IPS-18c (cell line): ENCODE results near the gene GSE1.

Experiments
- H3K4me3 ChIP-seq: 2 replicates; pipeline ENCODE4 v1.7.0; 2013; ENCODE audit warnings: low read depth, mild to moderate bottlenecking, low read length, moderate library complexity; ENCODE audit not compliant: insufficient read depth
- H3K9me3 ChIP-seq: one replicate; pipeline ENCODE4 v1.6.1; 2013; ENCODE audit warnings: mild to moderate bottlenecking, low read length, moderate library complexity; ENCODE audit not compliant: control insufficient read depth, insufficient read depth

GSE1 gene

GRCh38 chr16:85571813-85572619, 41.1 kb upstream of the GSE1 start:
- no peak overlapping the region for H3K4me3 ChIP-seq
- no peaks in the 10 kb centered on the region for H3K9me3 ChIP-seq

DNA sequence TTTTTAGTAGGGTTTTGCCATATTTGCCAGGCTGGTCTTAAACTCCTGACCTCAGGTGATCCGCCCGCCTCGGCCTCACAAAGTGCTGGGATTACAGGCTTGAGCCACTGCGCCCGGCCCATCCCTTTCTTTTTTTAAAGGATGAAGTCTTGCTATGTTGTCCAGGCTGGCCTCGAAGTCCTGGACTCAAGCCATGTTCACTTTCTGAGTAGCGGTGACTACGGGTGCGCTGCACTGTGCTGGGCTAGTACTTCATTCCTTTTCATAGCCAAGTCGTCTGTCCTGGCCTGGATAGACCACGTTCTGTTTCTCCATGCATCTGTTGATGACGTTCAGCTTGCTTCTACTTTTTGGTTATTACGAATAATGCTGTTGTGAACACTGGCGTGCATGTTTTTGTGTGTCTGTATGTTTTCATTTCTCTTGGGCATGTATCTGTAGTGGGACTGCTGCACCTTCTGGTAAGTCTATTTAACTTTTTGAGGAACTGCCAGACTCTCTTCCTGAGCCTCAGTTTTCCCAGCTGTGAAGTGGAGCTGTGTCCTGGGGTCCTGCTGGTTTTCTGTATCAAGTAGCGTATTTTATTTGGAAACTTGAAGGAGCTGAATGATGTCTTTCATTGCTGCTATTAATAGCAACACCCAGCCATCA, 40.0 kb upstream of the GSE1 start:
- H3K4me3 ChIP-seq: no peak overlapping the region
- no peaks in the 10 kb centered on the region for H3K9me3 ChIP-seq

GRCh38 chr16:85573696-85574641, 39.2 kb upstream of the GSE1 start:
- H3K9me3 ChIP-seq: no peaks in the 10 kb centered on the region
- H3K4me3 ChIP-seq: no peak overlapping the region; the same call in 1 of the 2 replicates

GRCh38 chr16:85574672-85575475, 38.2 kb upstream of the GSE1 start:
- H3K9me3 ChIP-seq: no peaks in the 10 kb centered on the region
- H3K4me3 ChIP-seq: no peak overlapping the region

- H3K9me3 ChIP-seq: no peaks in the 10 kb centered on the region
- H3K4me3 ChIP-seq: no peak overlapping the region
These were observed 37.2 kb upstream of the GSE1 start for GRCh38 chr16:85575920-85576319.

GRCh38 chr16:85576944-85577343, 36.2 kb upstream of the GSE1 start:
- Histone ChIP-seq H3K9me3 (no peaks in the 10 kb centered on the region), H3K4me3 (no peak overlapping the region)

DNA sequence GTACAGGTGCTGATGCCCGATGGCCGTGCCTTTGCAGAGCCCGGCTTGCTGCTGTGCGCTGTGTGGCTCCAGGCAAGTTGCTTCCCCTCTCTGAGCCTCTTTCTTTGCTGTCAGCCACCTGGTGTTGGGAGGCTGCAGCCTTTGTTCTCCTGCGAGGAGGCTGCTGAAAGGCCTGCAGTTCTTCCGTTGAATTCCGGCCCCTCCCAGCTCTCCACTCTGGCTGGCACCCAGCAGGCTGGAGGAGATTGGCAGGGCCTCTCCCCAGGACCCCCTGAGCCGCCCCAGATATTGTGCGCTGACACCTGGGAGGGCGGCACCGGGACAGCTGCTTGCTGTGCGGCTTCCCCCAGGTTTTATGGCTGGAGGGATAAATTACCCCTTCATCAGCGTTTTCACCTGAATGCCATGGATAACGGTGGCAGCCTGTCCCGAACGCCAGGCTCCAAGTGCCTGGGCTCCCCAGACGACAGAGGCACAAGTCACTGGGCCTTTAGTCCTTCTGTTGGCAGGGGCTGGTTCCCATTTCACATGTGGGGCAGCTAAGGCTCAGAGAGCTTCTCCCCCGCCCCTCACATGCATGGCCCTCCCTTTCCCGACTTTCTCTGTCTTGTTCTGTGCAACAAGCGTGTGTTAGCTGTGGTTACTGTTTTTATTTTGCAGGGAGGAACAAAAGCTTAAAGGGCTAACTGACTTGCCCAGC, 35.1 kb upstream of the GSE1 start:
- Histone ChIP-seq H3K9me3 (no peaks in the 10 kb centered on the region), H3K4me3 (no peak overlapping the region; the same call in 1 of the 2 replicates)

GRCh38 chr16:85578599-85578948, 34.5 kb upstream of the GSE1 start:
- Histone ChIP-seq H3K4me3 (no peak overlapping the region), H3K9me3 (no peaks in the 10 kb centered on the region)

DNA sequence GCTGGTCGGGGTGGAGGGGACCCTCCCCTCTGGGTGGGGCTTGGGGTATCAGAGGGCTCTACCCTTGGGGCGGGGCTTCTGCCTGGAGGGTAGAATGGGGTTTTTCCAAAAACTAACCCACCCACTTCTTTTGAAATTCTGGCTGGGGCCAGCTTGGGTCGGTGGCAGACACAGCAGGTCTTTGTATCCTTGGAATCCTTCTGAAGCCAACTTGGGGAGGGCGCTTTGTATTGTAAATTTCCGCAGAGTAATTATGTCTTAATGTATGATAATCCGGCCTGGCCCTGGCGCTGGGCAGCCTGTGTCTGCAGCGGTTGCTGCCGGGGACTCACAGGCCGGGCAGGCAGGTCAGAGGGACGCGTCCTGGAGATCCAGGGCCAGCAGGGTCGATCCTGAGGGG, 33.9 kb upstream of the GSE1 start:
- Histone ChIP-seq H3K4me3 (0 out of 2 replicates have a peak overlapping the region, but pooled peaks have one; percentile 21), H3K9me3 (no peaks in the 10 kb centered on the region)

DNA sequence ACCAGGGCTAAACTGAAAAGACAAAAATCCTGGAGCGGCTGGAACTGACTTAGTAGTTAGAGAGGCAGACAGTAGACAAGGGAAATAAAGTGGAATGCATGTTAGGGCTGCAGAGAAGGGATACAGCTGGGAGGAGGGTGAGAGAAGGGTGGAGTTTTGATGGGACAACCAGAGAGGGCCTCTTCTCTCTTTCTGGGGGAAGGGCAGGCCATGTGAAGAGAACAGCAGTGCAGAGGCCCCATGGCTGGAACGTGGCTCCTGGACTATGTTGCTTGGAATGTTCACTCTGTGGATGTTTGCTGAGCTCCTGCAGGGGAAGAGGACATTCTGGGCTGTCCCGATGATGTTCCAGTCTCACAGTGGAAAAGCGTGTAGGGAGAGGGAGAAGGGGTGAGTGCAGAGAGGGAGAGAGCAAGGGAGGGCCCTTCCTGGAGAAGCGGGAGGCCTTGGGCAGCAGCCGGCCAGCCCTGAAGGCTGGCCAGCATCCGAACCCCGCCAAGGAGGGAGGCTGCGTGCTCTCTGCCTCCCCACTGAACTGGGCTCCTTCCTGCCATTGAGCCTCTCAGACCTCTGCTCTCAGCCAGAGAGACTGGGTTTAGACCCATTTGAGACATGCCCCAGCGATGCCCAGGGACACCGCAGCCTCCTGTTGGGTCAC, 33.1 kb upstream of the GSE1 start:
- peak overlapping the region; percentile 21 for H3K4me3 ChIP-seq
- no peaks in the 10 kb centered on the region for H3K9me3 ChIP-seq

GRCh38 chr16:85580684-85581083, 32.4 kb upstream of the GSE1 start:
- no peaks in the 10 kb centered on the region for H3K9me3 ChIP-seq
- H3K4me3 ChIP-seq: no peak overlapping the region; the same call in 1 of the 2 replicates

DNA sequence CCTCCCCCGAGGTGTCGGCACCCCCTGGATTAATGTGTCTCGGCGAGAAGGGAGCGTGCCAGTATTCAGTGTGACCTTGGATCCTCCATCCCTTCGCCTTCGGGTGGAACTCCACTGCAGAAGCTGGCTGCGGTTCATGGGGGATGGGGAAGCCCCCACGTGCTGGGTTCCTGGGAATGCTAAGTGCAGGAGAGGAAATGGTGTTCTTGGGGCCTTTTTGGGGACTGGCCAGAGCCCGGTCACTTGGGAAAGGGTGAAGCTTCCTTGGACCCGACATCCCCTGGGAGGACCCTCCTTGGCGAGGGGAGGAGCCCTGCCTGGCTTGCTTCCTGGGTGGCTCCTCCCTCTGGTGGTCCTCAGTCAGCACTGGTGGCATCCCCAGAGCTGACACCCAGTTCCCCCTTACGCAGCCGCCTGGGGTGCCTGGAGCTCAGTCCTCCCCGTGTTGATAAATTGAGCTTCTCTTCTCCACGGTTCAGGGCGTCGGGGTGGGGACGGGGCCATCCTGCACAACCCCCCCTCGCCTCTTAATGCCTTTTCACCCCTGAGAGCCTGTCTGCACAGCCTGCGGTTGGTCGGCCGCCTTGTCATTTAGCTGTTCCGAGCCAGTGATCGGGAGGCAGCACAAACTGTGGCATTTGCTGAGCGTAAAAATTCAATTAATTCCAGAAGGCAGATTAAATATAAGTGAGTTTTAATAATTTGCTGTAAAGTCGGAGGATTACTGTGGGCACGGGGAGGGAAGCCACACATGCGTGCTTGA, 30.7 kb upstream of the GSE1 start:
- Histone ChIP-seq H3K4me3 (no peak overlapping the region; the same call in 1 of the 2 replicates), H3K9me3 (no peaks in the 10 kb centered on the region)

- peak overlapping the region; percentile 5; the same call in 1 of the 2 replicates for H3K4me3 ChIP-seq
- H3K9me3 ChIP-seq: no peaks in the 10 kb centered on the region
These were observed 29.5 kb upstream of the GSE1 start for GRCh38 chr16:85583491-85584181.

- Histone ChIP-seq H3K9me3 (no peaks in the 10 kb centered on the region), H3K4me3 (peak overlapping the region; percentile 9; the same call in 1 of the 2 replicates)
These were observed 28.9 kb upstream of the GSE1 start for GRCh38 chr16:85584267-85584666.

DNA sequence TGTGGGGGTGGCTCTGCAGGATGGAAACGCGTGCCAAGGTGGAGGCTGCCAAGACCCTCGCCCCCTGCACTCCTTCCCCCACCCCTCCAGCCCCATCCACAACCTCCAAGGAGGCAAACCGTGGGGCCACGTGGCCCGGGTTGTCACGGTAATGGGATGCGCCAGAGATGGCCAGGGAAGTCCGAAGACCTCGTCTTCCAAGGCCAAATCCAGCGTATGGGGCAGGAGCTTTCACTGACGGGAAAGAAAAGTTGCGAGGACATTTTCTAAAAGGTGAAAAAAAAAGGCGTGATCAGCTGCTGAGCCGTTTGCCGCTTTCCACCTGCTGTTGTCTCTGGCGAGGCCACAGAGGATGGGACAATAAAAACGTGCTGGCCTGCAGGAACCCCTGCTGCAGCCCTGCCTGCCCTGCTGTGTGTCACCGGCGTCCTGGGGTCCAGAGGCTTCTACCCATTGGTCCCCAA, 28.3 kb upstream of the GSE1 start:
- H3K9me3 ChIP-seq: no peaks in the 10 kb centered on the region
- H3K4me3 ChIP-seq: no peak overlapping the region
